Endothelial cell of umbilical vein (primary cell): ENCODE measurements around the gene ACTN3. TPM values are rescaled to one million over a fixed set of nuclear protein-coding genes. Genes with fewer than 3 reads are reported as not detected.

ENCODE experiments used
- BruUV-seq: library from RNA; stranded (reverse); fragments of 400-500 nt; replicated peaks from 2 replicates; lab custom pipeline; 2021; lab: Mats Ljungman, UMichigan
- CTCF ChIA-PET: fragments of 300-600, 350-600 bp; sonication (Branson Sonifier 250); formaldehyde crosslinking; loops from one replicate; lab custom pipeline; 2021; ENCODE audit warnings: antibody characterized with exemption, inconsistent platforms; lab: Charles Lee
- POLR2A ChIA-PET: fragments of 300-600, 350-600 bp; sonication (Branson Sonifier 250); formaldehyde crosslinking; loops from one replicate; lab custom pipeline; 2021; ENCODE audit warnings: antibody characterized with exemption, inconsistent platforms; lab: Charles Lee
- DNase-seq: peaks from one replicate; pipeline ENCODE4 v3.0.0-alpha.2; 2011; ENCODE audit warnings: low read depth, low spot score
- FAIRE-seq: peaks from 2 replicates; lab custom pipeline; 2011; peaks lifted over from hg19 to GRCh38; lab: Jason Lieb, UNC
- H2AFZ ChIP-seq: 2 replicates; pipeline ENCODE4 v1.6.0; 2012; ENCODE audit warnings: low read depth, low read length, control low read depth, inconsistent platforms
- H3K27ac ChIP-seq: 2 replicates; pipeline ENCODE4 v1.5.1; 2011; ENCODE audit warnings: low read depth, mild to moderate bottlenecking, control low read depth, low read length, moderate library complexity; ENCODE audit not compliant: insufficient read depth
- H3K27me3 ChIP-seq, 2 experiments: 2 replicates each; pipeline versions ENCODE4 v1.6.0 to v1.6.1; 2011; ENCODE audit warnings: low read length in 2 of 2, mixed read lengths in 1 of 2; ENCODE audit not compliant: control insufficient read depth in 2 of 2, insufficient read depth in 2 of 2
- H3K36me3 ChIP-seq, 2 experiments: 2 replicates in 1 of 2; 3 replicates in 1 of 2; pipeline ENCODE4 v1.5.1; 2011; ENCODE audit warnings: low read length in 2 of 2, mild to moderate bottlenecking in 1 of 2, moderate library complexity in 1 of 2; ENCODE audit not compliant: control insufficient read depth in 2 of 2, insufficient read depth in 2 of 2; ENCODE audit errors: extremely low read depth in 1 of 2
- H3K4me1 ChIP-seq: 3 replicates; pipeline ENCODE4 v1.5.1; 2011; ENCODE audit warnings: mild to moderate bottlenecking, low read length; ENCODE audit not compliant: control insufficient read depth, insufficient read depth; ENCODE audit errors: extremely low read depth
- H3K4me2 ChIP-seq: 2 replicates; pipeline ENCODE4 v1.6.1; 2011; ENCODE audit warnings: low read length, control low read depth, mixed read lengths; ENCODE audit not compliant: insufficient read depth
- H3K4me3 ChIP-seq, 3 experiments: fragments of 200-600 bp in 1 of 3; sonication (generic), shearing (Covaris generic) in 1 of 3; replicated peaks in 1 of 3; 2 replicates each; pipeline ENCODE4 v1.5.1; 2011 to 2016; ENCODE audit warnings: control low read depth in 3 of 3, low read length in 3 of 3, mild to moderate bottlenecking in 2 of 3, inconsistent platforms in 1 of 3, low read depth in 1 of 3, moderate library complexity in 1 of 3; ENCODE audit not compliant: insufficient read depth in 1 of 3
- H3K79me2 ChIP-seq: 2 replicates; pipeline ENCODE4 v1.6.0; 2012; ENCODE audit warnings: low read length, inconsistent platforms; ENCODE audit not compliant: control insufficient read depth, insufficient read depth
- H3K9ac ChIP-seq: replicated peaks from 2 replicates; pipeline ENCODE3; 2011; ENCODE audit warnings: low read length, control low read depth; ENCODE audit not compliant: insufficient read depth; ENCODE audit errors: extremely low read depth
- H3K9me1 ChIP-seq: replicated peaks from 3 replicates; pipeline ENCODE4 v1.6.0; 2011; ENCODE audit warnings: mild to moderate bottlenecking, low read length; ENCODE audit not compliant: control insufficient read depth, insufficient read depth; ENCODE audit errors: extremely low read depth
- H3K9me3 ChIP-seq: replicated peaks from 2 replicates; pipeline ENCODE4 v1.5.1; 2012; ENCODE audit warnings: low read length, inconsistent platforms; ENCODE audit not compliant: control insufficient read depth, insufficient read depth
- H4K20me1 ChIP-seq: replicated peaks from 2 replicates; pipeline ENCODE3; 2011; ENCODE audit warnings: mild to moderate bottlenecking, low read length; ENCODE audit not compliant: control insufficient read depth, insufficient read depth; ENCODE audit errors: extremely low read depth
- EZH2 ChIP-seq: IDR thresholded peaks from 2 replicates; pipeline ENCODE4 v1.6.1; 2012; ENCODE audit warnings: borderline replicate concordance, low read depth, mild to moderate bottlenecking, moderate library complexity, low read length, inconsistent platforms; ENCODE audit not compliant: severe bottlenecking
- FOS ChIP-seq: IDR thresholded peaks from 2 replicates; pipeline ENCODE4 v1.6.1; 2011; ENCODE audit warnings: mild to moderate bottlenecking, low read length, moderate library complexity, borderline replicate concordance; ENCODE audit not compliant: insufficient read depth
- GATA2 ChIP-seq: IDR thresholded peaks from 2 replicates; pipeline ENCODE4 v1.7.0; 2011; ENCODE audit warnings: low read depth, mild to moderate bottlenecking, moderate library complexity, mixed read lengths, low read length; ENCODE audit not compliant: insufficient read length, insufficient read depth
- JUN ChIP-seq: IDR thresholded peaks from 2 replicates; pipeline ENCODE4 v1.6.1; 2011; ENCODE audit warnings: borderline replicate concordance, low read depth; ENCODE audit not compliant: insufficient read length, insufficient read depth
- MAX ChIP-seq: IDR thresholded peaks from 2 replicates; pipeline ENCODE4 v1.6.1; 2011; ENCODE audit not compliant: insufficient read depth, insufficient read length
- MYC ChIP-seq: IDR thresholded peaks from one replicate; pipeline ENCODE4 v1.6.1; 2011; ENCODE audit warnings: mild to moderate bottlenecking, low read depth, low read length
- POLR2A ChIP-seq: IDR thresholded peaks from 2 replicates; pipeline ENCODE4 v1.6.1; 2012; ENCODE audit warnings: low read depth, mild to moderate bottlenecking, control low read depth, low read length
- POLR2AphosphoS5 ChIP-seq: IDR thresholded peaks from 2 replicates; pipeline ENCODE4 v1.6.1; 2012; ENCODE audit warnings: low read depth, mild to moderate bottlenecking, control low read depth, low read length, moderate library complexity; ENCODE audit not compliant: insufficient read depth
- dilution Hi-C: fragments of 300-500 bp; cut with MboI; formaldehyde crosslinking; loops from one replicate; pipeline ENCODE4 v1.15.0; 2019; ENCODE audit warnings: low sequenced_read_pairs; ENCODE audit not compliant: extremely low pct_ligation_motif_present
- intact Hi-C: fragments of 100-400 bp; cut with micrococcal nuclease; formaldehyde crosslinking; loops from one replicate; pipeline ENCODE4 v1.10.0; 2022
- polyA plus RNA-seq, 4 experiments: library from polyadenylated mRNA; depleted of rRNA in 3 of 4; stranded (reverse) in 3 of 4; unstranded in 1 of 4; fragments of >200 nt; gene quantifications; 2 replicates each; pipeline versions ENCODE4 v1.2.1 to v1.2.3, GENCODE V29; 2011 to 2012; ENCODE audit warnings: missing spikeins in 1 of 4
- total RNA-seq: library from RNA; stranded (reverse); gene quantifications from 2 replicates; pipeline ENCODE4 v1.2.3, GENCODE V29; 2021
- TF ChIP-seq, protein P1 (sequence below), 2 donors: IDR thresholded peaks; 1 replicate in 1 of 2; 2 replicates in 1 of 2; pipeline ENCODE4 v1.5.1; 2011; ENCODE audit warnings: low read length in 2 of 2, mild to moderate bottlenecking in 2 of 2, moderate library complexity in 2 of 2, control low read depth in 1 of 2, inconsistent platforms in 1 of 2, low read depth in 1 of 2; ENCODE audit not compliant: insufficient read depth in 1 of 2; ENCODE audit errors: extremely low read depth in 1 of 2

ACTN3 gene
- total and polyA plus RNA-seq, 2 donors (not counting 3 experiments of a cell fraction or from before 2014, with no cell fraction given): 0.17 to 0.18 TPM

DNA sequence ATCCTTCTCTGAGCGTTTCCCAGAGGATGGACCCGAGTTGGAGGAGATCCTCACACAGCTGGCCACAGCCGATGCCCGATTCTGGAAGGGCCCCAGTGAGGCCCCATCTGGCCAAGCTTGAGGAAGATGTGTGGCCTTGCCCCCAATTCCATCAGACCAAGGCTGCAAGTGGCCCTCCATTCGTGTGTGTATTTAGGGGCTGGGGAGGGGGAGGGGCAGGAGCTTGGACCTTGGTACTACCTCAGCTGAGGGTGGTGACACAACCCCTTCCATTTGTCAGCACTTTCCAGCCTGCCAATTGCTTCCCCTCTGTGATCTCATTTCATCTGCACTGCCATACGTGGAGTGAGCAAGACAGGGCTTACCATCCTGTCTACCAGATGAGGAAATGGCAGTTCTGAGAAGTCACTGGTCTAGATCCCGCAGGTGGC, 37.6 kb upstream of the ACTN3 start:
- peaks cover 4% of the 10 kb centered on the region for H3K79me2 ChIP-seq
- H4K20me1 ChIP-seq: no peaks in the 10 kb centered on the region
- H3K9me3 ChIP-seq: no peaks in the 10 kb centered on the region
- no peak overlapping the region for H2AFZ ChIP-seq
- ChIA-PET POLR2A (no interaction called here), CTCF (interaction anchor here (0.8 to 1.9 kb wide), 2 partner anchors 25 to 170 kb away, joined by 3 to 7 read pairs; no protein-coding TSS in a partner anchor)
- no peak for FAIRE-seq
- no peaks in the 10 kb centered on the region for H3K27me3 ChIP-seq
- intact Hi-C loops: no loop called here
- H3K4me1 ChIP-seq: peaks cover 5% of the 10 kb centered on the region
- no peak overlapping the region for H3K4me2 ChIP-seq
- no peak overlapping the region for H3K4me3 ChIP-seq
- no TSS peak for BruUV-seq
- dilution Hi-C loops: no loop called here
- no peak for DNase-seq
- no peak overlapping the region for H3K27ac ChIP-seq
- peaks cover 2 to 6% of the 10 kb centered on the region in 2 experiments for H3K36me3 ChIP-seq
- no peaks in the 10 kb centered on the region for H3K9me1 ChIP-seq
- H3K9ac ChIP-seq: no peak overlapping the region
- no peak for TF ChIP-seq MAX
- TF ChIP-seq FOS: no peak
- no peak for TF ChIP-seq JUN
- no peak for TF ChIP-seq GATA2
- no peak for TF ChIP-seq MYC
- TF ChIP-seq EZH2: no peak
- no peak for TF ChIP-seq POLR2A
- no peak for TF ChIP-seq POLR2AphosphoS5
- TF ChIP-seq, protein P1, sequence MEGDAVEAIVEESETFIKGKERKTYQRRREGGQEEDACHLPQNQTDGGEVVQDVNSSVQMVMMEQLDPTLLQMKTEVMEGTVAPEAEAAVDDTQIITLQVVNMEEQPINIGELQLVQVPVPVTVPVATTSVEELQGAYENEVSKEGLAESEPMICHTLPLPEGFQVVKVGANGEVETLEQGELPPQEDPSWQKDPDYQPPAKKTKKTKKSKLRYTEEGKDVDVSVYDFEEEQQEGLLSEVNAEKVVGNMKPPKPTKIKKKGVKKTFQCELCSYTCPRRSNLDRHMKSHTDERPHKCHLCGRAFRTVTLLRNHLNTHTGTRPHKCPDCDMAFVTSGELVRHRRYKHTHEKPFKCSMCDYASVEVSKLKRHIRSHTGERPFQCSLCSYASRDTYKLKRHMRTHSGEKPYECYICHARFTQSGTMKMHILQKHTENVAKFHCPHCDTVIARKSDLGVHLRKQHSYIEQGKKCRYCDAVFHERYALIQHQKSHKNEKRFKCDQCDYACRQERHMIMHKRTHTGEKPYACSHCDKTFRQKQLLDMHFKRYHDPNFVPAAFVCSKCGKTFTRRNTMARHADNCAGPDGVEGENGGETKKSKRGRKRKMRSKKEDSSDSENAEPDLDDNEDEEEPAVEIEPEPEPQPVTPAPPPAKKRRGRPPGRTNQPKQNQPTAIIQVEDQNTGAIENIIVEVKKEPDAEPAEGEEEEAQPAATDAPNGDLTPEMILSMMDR (IDR thresholded peaks at IDR 0.05; ENCODE audit: extremely low read depth in 1 of 2, insufficient read depth in 1 of 2, low read depth in 1 of 2, low read length in 2 of 2): no peak
